SU-DHL-6 (cell line): ENCODE data around the gene RBM28.
"Not testable (repeated sequence)": the region's sequence is repeated elsewhere in the genome, so short reads cannot be mapped to it uniquely, and the experiment has no call there.

Experiments used
- H2AFZ ChIP-seq: fragments of 200-600 bp; sonication (generic); 2 replicates; pipeline ENCODE4 v1.6.1; 2014; ENCODE audit warnings: low read depth, mild to moderate bottlenecking, moderate library complexity, mixed read lengths, antibody characterized with exemption, low read length; ENCODE audit not compliant: severe bottlenecking
- H3F3A ChIP-seq: fragments of 200-600 bp; shearing (Covaris generic); 2 replicates; pipeline ENCODE4 v1.6.0; 2016; ENCODE audit warnings: antibody characterized with exemption, mild to moderate bottlenecking; ENCODE audit not compliant: insufficient read depth
- H3K27ac ChIP-seq: fragments of 200-600 bp; sonication (generic); 2 replicates; pipeline ENCODE4 v1.5.1; 2016; ENCODE audit warnings: low read depth, mild to moderate bottlenecking, low read length, moderate library complexity, mixed read lengths
- H3K27me3 ChIP-seq: fragments of 200-600 bp; sonication (generic), shearing (Covaris generic); 2 replicates; pipeline ENCODE4 v1.6.0; 2014; ENCODE audit warnings: mild to moderate bottlenecking, low read length
- H3K36me3 ChIP-seq: fragments of 200-600 bp; sonication (generic); 2 replicates; pipeline ENCODE4 v1.6.1; 2014; ENCODE audit warnings: mild to moderate bottlenecking, low read length, mixed read lengths
- H3K4me2 ChIP-seq: fragments of 300-600, 200-600 bp; shearing (Covaris generic), sonication (generic); 2 replicates; pipeline ENCODE4 v1.6.0; 2014; ENCODE audit warnings: low read length, low read depth, mild to moderate bottlenecking; ENCODE audit not compliant: poor library complexity, severe bottlenecking
- H3K4me3 ChIP-seq: fragments of 200-600 bp; sonication (generic); 2 replicates; pipeline ENCODE4 v1.5.1; 2014; ENCODE audit warnings: antibody characterized with exemption, low read length, mild to moderate bottlenecking, mixed read lengths; ENCODE audit not compliant: insufficient read depth, poor library complexity, severe bottlenecking
- H3K79me2 ChIP-seq: fragments of 200-600 bp; sonication (generic); 2 replicates; pipeline ENCODE4 v1.6.1; 2014; ENCODE audit warnings: mild to moderate bottlenecking, low read length, moderate library complexity; ENCODE audit not compliant: insufficient read depth
- H3K9ac ChIP-seq: fragments of 200-600 bp; sonication (generic); 2 replicates; pipeline ENCODE4 v1.7.0; 2014; ENCODE audit warnings: mild to moderate bottlenecking, low read length
- H3K9me2 ChIP-seq: fragments of 200-600 bp; sonication (generic); replicated peaks from 2 replicates; pipeline ENCODE4 v1.6.1; 2014; ENCODE audit warnings: low read length; ENCODE audit not compliant: insufficient read depth
- H3K9me3 ChIP-seq: fragments of 200-600 bp; sonication (generic); 2 replicates; pipeline ENCODE4 v1.6.1; 2014; ENCODE audit warnings: low read length, mixed read lengths; ENCODE audit not compliant: insufficient read depth
- H4K20me1 ChIP-seq: fragments of 200-600 bp; sonication (generic); 2 replicates; pipeline ENCODE4 v1.6.1; 2014; ENCODE audit warnings: low read depth, mild to moderate bottlenecking, antibody characterized with exemption, low read length, moderate library complexity, mixed read lengths
- CTCF ChIP-seq: fragments of 200-600 bp; sonication (generic); IDR thresholded peaks from one replicate; pipeline ENCODE4 v1.5.1; 2017; ENCODE audit warnings: antibody characterized with exemption, mild to moderate bottlenecking, low read length, moderate library complexity; ENCODE audit not compliant: insufficient read depth, poor library complexity, severe bottlenecking
- EZH2phosphoT487 ChIP-seq: fragments of 200-600 bp; sonication (generic), shearing (Covaris generic); conservative IDR thresholded peaks from 2 replicates; pipeline ENCODE4 v1.6.1; 2018; ENCODE audit warnings: mild to moderate bottlenecking, antibody characterized with exemption, low read length, moderate library complexity, mixed read lengths

Gene RBM28

GRCh38 chr7:128299109-128299607 is 44.5 kb downstream of the RBM28 start:
- H3K27ac ChIP-seq, result no peak overlapping the region
- no peaks in the 10 kb centered on the region for H3K27me3 ChIP-seq
- no peaks in the 10 kb centered on the region for H3K79me2 ChIP-seq
- H3K9me2 ChIP-seq, result no peaks in the 10 kb centered on the region
- no peaks in the 10 kb centered on the region for H3K36me3 ChIP-seq
- no peak overlapping the region for H3K4me2 ChIP-seq
- no peak overlapping the region for H3K9ac ChIP-seq
- H2AFZ ChIP-seq, result no peak overlapping the region
- TF ChIP-seq EZH2phosphoT487, result no peak
- no peak for TF ChIP-seq CTCF
- H3K9me3 ChIP-seq, result no peaks in the 10 kb centered on the region
- no peaks in the 10 kb centered on the region for H4K20me1 ChIP-seq
- no peak overlapping the region for H3K4me3 ChIP-seq
- H3F3A ChIP-seq, result no peaks in the 10 kb centered on the region

- H3K27me3 ChIP-seq, H3F3A ChIP-seq, H3K9me2 ChIP-seq, H3K4me2 ChIP-seq, H3K36me3 ChIP-seq, H2AFZ ChIP-seq, H3K27ac ChIP-seq, H3K79me2 ChIP-seq, H3K4me3 ChIP-seq, H3K9me3 ChIP-seq, H3K9ac ChIP-seq, H4K20me1 ChIP-seq: not testable (repeated sequence)
Observed at GRCh38 chr7:128298004-128298403, 45.7 kb downstream of the RBM28 start.

GRCh38 chr7:128287556-128287955 is 56.2 kb downstream of the RBM28 start:
- no peak overlapping the region for H3K9ac ChIP-seq
- no peaks in the 10 kb centered on the region for H3K27me3 ChIP-seq
- H2AFZ ChIP-seq, result no peak overlapping the region
- no peak overlapping the region for H3K27ac ChIP-seq
- TF ChIP-seq EZH2phosphoT487, result no peak
- TF ChIP-seq CTCF, result no peak
- no peaks in the 10 kb centered on the region for H3K36me3 ChIP-seq
- no peaks in the 10 kb centered on the region for H3K9me2 ChIP-seq
- no peaks in the 10 kb centered on the region for H3F3A ChIP-seq
- H4K20me1 ChIP-seq, result no peaks in the 10 kb centered on the region
- H3K79me2 ChIP-seq, result no peaks in the 10 kb centered on the region
- H3K9me3 ChIP-seq, result no peaks in the 10 kb centered on the region
- H3K4me3 ChIP-seq, result no peak overlapping the region
- no peak overlapping the region for H3K4me2 ChIP-seq

- Histone ChIP-seq H3K4me3 (no peak overlapping the region), H3K27me3 (no peaks in the 10 kb centered on the region), H3F3A (no peaks in the 10 kb centered on the region), H3K9me3 (0 out of 2 replicates have a peak, but pooled peaks cover 4% of the 10 kb centered on the region), H3K9me2 (no peaks in the 10 kb centered on the region), H3K79me2 (no peaks in the 10 kb centered on the region), H3K36me3 (no peaks in the 10 kb centered on the region), H3K4me2 (no peak overlapping the region), H4K20me1 (no peaks in the 10 kb centered on the region), H2AFZ (no peak overlapping the region), H3K27ac (no peak overlapping the region), H3K9ac (no peak overlapping the region)
- TF ChIP-seq CTCF, result no peak
Observed at GRCh38 chr7:128284102-128284501, 59.6 kb downstream of the RBM28 start.
